C4-2B (cell line): ENCODE results near the gene TBXA2R.

Experiments
- CTCF ChIP-seq: fragments of 450-650 bp; conservative IDR thresholded peaks from 2 replicates; pipeline ENCODE4 v1.5.1; 2017; ENCODE audit warnings: mild to moderate bottlenecking
- ZFX ChIP-seq: fragments of 450-650 bp; IDR thresholded peaks from 2 replicates; pipeline ENCODE4 v1.6.1; 2017

GRCh38 chr19:3621689-3622088 lies 15.0 kb upstream of the TBXA2R start:
- TF ChIP-seq ZFX = no peak
- no peak for TF ChIP-seq CTCF
